Stomach (tissue), 4 donors: ENCODE measurements around the gene MMP28.

Experiments
- CTCF ChIP-seq, 7 experiments: fragments of 450-650 bp in 4 of 7; fragments of 200-600 bp in 3 of 7; sonication (generic) in 3 of 7; IDR thresholded peaks; one replicate each; pipeline ENCODE4 v1.5.1; 2016 to 2019; ENCODE audit warnings: antibody characterized with exemption in 7 of 7, control low read depth in 2 of 7, mild to moderate bottlenecking in 1 of 7
- EP300 ChIP-seq: sonication (generic); formaldehyde crosslinking; IDR thresholded peaks from one replicate; pipeline ENCODE4 v1.6.1; 2017; ENCODE audit warnings: antibody characterized with exemption
- POLR2AphosphoS5 ChIP-seq, 3 donors: sonication (generic); formaldehyde crosslinking; IDR thresholded peaks; one replicate each; pipeline ENCODE4 v1.6.1; 2016; ENCODE audit warnings: antibody characterized with exemption in 3 of 3

GRCh38 chr17:35773129-35773528 is 22.3 kb downstream of the MMP28 start:
- TF ChIP-seq EP300, result no peak
- TF ChIP-seq CTCF (IDR thresholded peaks at IDR 0.05), result no peak
- no peak for TF ChIP-seq POLR2AphosphoS5 (IDR thresholded peaks at IDR 0.05)
